GM19238 (cell line): ENCODE results near the gene MYL11.

ENCODE experiments used
- DNase-seq: peaks from one replicate; pipeline ENCODE4 v3.0.0; 2011; ENCODE audit warnings: low spot score; ENCODE audit not compliant: insufficient read length

MYL11 gene

DNA sequence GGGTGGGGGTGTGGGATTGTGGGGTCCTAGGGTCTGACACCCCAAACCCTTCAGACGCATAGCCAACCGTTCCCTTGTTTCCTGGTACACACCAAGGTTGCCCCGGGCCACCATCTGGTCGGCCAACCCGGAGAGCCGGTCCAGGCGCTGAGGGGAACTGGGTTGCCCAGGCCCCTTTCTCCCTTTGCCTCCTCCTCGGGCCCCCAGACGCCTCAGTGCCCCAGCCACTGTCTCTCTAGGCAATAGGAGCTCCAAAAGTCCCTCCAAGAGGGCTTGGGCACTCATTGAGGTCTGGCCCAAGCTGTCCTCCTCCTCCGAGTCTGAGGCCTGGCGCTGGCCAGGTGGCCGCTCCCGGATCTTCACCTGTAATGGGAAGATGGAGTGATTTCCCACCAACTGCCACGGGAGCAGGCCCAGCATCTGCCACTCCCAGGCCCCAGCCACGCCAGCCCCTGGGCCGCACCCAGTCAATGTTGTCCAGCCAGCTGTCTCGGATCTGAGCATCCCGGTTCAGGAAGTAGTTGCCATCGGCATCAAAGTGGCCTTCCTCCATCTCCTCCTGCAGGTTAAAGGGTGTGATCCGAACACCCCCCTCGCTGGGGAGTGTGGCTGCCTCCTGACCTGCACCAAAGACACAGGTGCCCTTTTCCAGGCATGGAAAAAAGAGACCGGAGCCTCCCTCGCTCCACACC is 21.0 kb upstream of the MYL11 start:
- no peak for DNase-seq

DNA sequence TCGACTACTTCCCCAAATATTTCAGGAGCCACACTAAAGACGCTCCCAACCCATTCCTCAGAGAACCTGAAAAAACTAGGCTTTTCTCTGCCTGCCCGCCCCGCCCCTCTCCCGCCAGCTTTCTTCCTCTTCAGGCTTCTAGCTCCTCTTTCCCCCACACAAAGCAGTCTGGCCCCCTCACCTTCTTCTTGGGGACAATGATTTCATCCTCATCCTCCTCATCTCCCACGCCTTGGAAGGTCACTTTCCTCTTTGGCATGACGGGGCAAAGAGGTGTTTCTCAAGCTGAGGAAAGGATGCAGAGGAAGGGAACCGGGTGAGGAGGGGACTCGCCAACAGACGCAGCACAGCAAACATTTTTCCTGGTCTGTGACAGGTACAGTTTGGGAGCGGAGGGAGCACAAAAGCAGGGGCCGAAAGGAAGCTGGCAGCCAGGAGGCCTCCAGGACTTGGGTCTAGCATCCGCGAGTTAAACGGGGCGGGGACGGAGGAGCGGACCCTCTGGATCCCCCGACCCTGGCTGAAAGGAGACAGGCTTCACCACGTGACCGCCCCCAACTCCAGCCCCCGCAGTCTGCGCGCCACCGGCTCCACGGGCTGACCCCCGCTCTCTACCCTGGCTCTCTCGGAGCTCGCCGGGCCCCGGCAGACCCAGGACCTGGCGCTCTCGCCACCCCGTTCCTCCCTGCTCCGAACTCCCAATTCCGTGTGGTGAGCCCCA is 20.0 kb upstream of the MYL11 start:
- DNase-seq: no peak

DNA sequence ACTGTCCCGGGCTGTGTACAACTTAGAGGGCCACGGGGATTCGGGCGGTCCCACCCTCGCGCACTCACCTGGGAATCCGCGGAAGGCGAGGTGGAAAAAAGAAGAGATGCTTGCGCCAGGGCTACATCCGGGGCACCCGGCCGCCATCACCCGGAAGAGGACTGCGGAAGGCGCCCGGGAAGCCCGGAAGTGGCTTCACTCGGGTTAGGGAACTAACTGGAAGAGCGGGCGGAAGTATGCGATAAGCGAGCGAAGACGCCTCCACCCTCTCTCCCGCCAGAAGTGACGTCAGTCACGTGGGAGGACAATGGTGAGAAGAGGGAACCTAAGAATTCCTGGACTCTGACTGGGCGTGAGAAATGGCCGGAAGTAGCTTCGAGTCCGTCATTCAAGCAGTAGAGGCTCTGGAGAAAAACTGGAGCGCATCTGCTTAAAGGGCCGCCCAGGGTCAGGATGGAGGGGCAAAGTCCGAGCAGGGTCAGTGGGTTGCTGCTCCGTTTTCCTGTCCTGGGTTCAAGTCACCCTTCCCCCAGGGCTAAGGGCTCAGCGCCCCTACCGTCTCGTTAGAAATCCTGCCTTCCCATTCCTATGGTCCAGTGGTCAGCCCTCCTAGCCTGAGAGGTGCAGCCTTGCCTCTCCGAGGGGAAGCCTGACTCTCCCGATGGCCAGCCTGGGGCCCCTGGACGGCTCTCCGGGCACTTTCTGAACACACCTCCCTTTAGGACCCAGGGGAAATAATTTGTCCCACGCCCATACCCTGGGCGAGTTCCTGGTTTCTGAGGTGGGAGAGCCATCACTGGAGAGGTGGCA is 19.3 kb upstream of the MYL11 start, which contains the start of gene CD2BP2:
Gene CD2BP2, minus strand, starts transcription at position 165 of the 810 bp plus-strand sequence. CDS start 627 bp downstream, outside the sequence.
- DNase-seq: peak; percentile 91

DNA sequence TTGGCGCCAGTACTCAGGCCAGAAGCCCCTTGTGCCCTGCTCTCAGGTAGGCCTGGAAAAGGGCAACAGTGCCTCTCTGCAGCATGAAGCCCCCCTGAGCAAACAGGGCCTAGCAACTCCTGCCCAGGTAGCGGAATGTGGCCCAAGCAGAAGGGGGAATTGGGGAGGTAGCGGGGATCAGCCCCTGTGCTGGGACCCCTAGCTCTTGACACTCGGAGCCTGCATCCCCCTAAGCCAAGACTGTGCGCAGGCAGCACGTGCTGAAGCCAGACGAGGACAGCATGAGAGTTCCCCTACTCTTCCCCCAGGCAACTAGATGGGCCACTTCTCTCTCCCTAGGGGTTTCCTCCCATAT is 18.7 kb upstream of the MYL11 start:
- DNase-seq: no peak

DNA sequence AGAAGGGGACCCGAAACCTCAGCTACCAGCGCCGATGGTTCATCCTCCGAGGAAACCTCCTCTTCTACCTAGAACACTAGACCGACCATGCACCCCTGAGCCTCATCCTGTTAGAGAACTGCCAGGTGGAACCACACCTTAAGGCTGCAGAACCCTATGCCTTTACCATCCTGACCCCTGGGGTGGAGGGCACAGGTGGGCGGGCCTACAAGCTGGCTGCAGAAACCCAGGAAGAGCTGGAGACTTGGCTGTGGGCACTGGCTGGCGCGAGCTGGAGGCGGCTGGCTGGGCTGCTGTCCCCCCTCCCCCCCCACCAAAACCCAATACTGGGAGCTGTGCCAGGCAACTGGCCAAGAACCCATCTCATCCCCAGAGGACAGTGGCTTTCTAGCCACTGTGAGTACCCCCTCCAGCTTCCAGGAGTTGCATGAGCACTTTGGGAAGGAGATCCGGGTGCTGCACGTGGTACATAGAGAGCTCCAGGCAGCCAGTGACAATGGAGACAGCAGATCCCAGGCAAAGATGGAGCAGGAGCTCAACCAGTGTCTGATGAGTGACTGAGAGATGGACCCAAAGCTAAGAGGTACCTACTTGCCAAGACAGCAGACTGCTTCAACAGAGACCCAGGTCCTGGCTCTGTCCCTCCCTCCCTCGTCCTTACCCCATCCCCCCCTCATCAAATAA is 18.1 kb upstream of the MYL11 start:
- no peak for DNase-seq

DNA sequence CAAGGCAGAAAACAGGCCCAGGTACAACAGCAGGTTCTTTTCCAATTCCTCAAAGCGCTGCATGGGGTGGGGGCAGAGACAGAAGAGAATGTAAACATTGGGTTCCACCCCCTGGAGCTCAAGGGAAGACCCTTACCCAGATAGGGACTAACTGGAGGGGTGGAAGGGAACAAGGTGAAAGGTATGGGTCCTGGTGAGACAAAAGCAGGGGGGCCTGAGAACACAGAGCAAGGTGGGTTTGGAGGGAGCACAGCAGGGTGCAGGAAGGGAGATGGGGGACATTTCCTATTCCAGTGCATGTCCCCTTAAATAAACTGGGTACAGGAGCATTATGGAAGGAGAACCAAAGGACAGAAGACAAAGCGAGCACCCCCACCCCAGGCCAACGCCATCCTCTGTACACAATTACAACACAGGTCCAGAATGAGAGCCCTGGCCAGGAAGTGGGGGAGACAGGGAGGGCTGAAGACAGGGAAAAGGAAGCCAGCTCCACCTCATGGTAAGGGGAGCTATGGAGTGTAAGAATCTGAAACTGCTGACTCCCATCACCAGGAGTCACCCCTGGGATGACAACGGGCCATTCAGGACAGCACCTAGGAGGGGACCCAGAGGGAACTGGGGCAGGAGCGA is 17.4 kb upstream of the MYL11 start:
- no peak for DNase-seq

DNA sequence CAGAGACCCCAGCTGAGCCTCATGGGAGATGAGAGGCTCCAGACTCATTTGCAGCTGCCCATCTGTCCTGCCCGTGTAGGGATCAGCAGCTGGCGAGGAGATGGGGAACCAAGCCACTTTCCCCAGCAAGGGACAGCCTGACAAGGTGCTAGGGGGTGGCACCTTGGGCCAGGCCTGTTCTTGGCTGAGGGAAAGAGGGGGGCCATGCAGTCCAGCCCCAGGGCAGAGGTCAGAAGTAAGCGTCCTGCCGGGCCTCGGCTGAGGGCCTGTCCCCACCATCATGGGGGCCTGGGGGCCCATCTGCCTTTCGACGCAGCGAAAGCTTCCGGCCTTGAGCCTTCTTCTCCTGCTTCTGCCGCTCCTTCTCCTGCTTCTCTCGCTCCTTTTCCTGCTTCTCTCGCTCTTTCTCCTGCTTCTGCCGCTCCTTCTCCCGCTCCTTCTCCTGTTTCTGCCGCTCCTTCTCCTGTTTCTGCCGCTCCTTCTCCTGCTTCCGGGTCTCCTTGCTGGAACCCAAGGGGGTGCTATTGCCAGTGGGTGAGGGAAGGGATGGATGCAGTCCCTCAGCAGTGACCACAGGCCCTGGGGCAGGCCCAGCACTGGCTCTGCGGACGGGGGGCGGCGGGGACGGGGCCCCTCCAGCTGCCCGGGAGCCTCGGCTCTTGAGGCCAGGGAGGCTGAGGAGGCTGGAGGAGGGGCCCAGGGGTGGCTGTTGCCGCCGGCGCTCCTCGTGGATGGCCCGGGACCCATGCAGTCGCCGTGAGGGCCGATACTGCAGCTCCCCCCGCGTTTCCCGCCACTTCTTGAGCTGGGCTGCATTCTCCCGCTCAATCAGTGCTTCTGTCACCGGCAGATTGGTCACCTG is 16.7 kb upstream of the MYL11 start:
- no peak for DNase-seq

DNA sequence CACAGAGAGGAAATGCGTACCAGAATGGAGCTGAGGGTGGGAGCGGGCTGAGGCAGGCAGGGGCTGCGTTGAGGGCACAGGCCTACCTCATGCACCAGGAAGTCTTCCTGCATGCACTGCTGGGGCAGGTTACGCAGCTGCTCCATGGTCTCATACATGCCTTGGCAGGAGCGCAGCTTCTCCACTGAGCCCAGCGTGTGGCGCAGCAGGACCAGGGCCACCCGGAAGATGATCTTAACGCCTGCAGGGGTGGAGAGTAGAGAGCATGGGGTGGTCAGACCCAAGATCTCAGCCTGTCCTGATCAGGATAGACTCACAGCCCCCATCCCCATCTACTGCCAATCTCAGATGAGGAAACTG is 16.0 kb upstream of the MYL11 start:
- DNase-seq: no peak

DNA sequence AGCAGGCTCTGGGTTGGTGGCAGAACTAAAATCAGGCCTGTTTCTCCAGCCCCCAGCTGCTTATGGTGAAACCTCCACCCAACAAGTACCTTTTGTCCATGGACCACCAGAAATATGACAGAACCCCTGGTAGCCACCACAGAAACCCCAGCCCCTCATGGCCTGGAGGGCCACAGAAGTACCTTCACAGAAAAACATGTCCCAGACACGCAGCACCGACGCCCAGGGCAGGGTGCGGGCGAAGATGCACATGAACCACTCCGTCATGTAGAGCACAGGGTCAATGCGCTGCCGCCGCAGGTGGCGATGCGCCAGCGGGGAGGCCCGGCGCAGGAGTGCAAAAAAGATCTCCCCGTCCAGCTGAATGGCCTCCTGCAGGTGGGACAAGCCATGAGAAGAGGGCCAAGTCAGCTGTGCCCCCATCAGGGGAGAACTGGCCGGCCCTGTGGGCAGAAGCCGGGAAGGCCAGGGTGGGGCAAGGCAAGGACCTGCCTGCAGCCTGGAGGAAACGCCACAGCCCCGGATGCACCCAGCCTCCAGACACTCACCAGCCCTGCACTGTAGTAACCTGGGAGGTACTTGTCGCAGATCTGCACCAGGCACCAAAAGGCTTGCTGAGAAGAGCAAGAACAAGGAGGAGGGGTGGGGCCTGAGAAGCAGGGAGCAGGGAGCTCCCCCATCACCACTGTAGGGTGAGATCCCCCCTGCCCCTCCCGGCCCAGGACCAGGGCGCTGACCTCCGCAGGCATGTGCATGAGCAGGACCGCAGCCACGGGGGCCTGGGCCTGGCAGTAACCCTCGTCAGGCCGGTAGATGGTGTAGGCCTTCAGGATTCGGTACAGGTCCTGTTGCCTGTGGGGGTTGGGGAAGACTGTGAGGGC is 15.4 kb upstream of the MYL11 start:
- no peak for DNase-seq

DNA sequence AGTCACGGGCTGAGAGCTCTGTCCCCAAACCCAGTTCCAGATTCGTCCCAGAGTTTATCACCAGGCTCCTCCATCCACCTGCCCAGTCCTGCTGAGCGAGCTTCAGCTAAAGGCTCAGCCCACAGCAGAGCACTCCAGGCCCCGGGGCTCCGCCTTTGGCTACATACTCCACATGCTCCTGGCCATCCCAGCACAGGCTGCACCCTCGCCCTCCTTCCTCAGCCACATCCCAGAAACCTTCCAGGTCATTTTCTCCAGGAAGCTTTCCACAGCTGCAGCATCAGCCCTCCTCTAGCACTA is 14.8 kb upstream of the MYL11 start:
- no peak for DNase-seq

DNA sequence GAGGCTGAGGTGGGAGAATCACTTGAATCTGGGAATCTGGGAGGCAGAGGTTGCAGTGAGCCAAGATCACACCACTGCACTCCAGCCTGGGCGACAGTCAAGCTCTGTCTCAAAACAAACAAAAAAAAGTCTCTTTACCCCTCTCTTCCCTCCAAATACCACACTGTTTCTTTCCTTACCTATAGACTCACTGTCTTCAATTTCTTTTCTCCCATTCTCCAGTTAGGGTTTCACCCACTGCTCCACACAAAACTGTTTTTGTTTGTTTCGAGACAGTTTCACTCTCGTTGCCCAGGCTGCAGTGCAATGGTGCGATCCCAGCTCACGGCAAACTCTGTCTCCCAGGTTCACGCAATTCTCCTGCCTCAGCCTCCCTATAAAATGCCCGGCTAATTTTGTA is 13.4 kb upstream of the MYL11 start:
- DNase-seq: no peak

DNA sequence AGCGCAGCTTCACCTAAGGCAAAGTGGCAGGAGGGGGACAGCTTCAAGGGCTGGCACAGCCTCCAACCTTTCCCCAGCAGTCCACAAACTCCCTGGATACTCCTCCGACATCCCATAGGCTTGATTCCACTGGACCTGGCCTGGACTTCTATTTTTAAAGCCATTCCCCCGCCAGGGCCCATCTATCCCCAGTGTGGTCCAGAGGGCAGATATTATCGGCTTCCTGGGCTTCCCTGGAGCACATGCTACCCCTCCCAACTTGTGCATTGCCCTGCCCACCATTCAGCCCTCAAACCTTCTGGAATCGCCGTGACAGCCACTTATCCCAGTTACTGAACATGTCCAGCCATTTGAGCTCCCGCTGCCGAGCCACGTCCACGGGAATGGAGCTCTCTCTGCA is 9.4 kb upstream of the MYL11 start:
- DNase-seq: no peak

DNA sequence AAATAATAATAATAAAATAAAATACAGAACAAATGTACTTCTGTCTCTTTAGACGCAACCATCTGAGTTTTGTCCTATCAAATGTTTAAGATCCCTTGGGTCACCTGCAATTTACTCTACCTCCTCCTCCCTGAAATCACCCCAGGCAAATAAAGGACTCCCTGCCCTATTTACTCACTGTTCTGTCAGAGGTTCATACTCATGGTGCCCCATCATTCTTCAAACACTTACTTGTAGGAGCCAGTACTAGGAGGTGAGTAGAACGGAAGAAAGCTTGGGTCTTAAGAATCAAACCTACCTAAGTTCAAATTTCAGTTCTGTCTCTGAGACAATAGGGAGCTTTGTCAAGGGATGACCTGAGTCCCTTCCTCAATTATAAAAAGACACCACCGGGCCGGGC is 8.1 kb upstream of the MYL11 start:
- DNase-seq: no peak

DNA sequence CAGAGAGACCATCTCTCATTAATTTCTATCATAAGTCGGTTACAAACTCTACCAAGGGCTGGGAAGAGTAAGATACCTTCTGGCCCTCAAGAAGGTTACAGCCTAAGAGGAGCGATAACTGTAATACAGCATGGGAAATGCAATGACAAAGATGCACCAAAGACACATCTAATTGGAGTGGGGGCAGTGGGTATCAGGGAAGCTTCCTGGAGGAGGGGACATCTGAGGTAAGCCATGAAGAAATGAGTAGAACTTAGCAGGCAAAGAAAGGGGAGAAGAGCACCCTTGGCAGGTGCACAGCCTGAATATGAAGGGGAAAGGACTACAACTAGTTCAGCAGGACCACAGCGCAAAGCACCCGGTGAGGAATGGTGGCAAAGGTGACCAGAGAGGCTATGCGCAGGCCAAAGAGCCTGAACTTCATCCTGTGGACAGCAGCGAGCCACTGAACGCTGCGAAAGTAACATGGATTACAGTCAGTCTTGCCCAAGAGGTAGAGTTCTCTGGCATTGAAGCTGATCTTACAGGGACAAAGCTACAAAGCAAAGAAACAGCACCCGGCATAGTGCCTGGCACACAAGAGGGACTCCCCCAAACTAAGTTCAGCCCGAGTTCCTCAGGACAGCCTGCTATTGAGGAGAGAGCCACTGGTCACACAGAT is 7.1 kb upstream of the MYL11 start:
- DNase-seq: no peak

DNA sequence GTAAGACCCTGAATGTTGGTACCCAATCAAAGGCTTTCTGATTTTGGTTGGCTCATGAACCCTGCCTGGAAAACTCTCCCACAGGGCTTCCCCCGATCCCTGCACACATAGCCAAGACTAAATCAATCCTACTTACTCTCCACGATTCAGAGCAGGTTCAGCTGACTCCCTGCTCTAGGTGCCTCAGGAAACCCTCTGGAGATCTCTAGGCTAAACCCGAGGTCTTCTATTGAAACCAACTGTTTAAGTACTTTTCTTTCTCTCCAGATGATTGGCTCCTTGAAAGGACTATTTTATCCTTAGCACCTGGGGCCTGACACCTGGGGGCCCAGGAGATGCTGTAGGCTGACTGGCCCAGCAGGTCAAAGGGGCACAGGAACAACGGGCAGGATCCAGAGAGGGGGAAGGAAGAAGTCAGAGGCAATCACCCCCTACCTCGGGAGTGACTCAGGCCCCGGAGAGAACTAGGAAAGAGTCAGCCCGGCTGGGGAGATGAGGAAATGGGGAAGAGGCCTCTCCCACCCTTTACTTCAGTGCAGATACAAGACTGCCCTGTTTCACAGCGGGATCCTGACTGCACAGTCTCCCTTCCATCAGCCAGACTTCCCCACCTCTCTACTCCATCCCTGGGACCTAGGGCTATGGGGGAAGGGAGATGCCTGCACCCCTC is 6.3 kb upstream of the MYL11 start:
- DNase-seq: no peak

DNA sequence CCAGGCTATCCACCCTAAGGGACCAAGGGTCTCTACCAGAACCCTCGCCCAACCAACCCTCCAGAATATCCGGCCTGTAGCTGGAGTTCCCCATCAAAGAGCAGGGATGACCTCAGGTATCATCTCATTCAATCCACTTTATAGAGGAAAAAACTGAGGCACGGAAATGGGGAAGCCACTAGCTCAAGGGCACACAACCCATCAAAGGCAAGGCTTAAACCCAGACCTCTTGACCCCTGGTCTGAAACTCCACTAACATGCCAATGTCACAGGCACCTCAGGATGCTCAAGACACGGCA is 5.9 kb upstream of the MYL11 start:
- no peak for DNase-seq

DNA sequence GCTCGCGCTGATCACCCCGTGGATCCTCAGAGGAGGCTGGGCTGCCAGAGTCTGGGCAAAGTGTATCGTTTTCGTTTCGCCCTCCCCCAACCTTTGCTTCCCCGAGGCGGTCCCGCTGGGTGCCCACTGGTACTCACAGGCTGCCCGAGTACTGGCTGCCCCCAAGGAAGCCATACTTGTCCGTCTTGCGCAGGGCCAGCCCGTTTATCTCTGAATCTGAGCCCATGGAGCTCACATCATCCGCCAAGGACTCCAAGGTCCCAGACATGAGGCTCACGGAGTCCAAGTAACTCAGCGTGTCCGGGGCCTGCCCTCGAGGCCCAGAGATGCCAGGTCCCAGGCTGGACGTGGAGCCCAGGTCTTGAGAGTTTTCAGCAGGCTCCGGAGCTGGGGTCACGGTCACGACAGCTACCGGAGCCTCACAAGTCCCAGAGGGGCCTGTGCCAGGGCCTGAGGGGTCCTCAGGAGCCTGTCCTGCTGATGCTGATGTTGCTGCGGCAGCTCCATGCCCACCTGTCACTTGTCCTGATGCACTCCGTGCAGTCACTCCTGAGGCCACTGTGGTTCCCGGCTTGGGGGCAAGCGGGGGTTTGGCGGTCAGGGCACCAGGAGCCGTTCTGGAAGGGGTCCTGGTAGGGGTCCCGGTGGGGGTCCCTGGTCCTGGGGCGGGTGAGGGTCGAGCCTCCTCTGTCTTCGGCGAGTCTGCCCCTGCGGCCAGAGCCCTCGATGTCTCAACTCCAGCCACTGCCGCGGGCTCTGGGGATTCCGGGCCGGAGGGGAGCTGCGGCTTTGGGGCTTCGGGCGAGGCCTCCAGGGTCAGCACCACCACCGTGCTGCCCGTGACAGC is 5.3 kb upstream of the MYL11 start:
- DNase-seq: no peak

DNA sequence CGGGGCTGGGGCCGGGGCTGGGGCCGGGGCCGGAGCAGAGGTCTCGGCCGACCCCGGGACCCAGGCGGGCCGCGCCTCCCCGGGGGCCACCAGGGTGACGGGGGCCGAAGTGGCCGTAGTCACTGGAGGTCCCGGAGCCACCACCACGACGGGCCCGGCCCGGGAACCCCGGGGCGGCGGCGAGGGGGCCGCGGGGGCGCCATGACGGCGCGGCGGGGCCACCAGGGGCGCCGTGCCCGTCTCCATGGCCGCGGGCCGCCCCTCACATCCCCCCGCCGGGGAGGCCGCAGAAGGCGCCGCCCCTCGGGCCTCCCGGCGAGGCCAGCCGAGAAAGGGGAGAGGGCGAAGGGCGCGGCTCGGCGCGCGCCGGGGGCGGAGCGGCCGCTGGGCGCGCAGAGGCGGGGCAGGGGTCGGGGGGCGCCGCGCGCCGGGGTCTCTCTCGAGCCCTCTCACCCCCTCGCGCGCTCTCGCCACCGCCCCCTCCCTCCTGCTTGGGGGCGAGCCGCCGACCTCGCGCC is 4.6 kb upstream of the MYL11 start:
- peak; percentile 66 for DNase-seq
